IMR-90 (cell line): Measurements from ENCODE around the gene TNFRSF1A. TPM values are rescaled to one million over a fixed set of nuclear protein-coding genes. Genes with fewer than 3 reads are reported as not detected.
A peak's percentile ranks its signal among the peaks of the same experiment; 100 is the strongest.

Experiments used
- ATAC-seq: fragments of 200-7000 bp; cut with Tn5 transposase; 2 replicates; pipeline ENCODE4 v1.9.1; 2020; ENCODE audit warnings: low read depth, mild to moderate bottlenecking, moderate library complexity
- BruUV-seq: library from RNA; stranded (reverse); fragments of 400-500 nt; replicated peaks from 2 replicates; lab custom pipeline; 2021; lab: Mats Ljungman, UMichigan
- CTCF ChIA-PET: fragments of 300-600 bp; formaldehyde crosslinking; extraction: SDS; loops from one replicate; lab custom pipeline; 2021; ENCODE audit warnings: antibody characterized with exemption; lab: Yijun Ruan, JAX
- POLR2A ChIA-PET: fragments of 300-600 bp; sonication (Branson Sonifier 250); formaldehyde crosslinking; loops from one replicate; lab custom pipeline; 2022; ENCODE audit warnings: antibody characterized with exemption; ENCODE audit not compliant: unreplicated experiment; lab: Charles Lee
- DNase-seq: peaks from one replicate; pipeline ENCODE4 v3.0.0; 2013
- H2AFZ ChIP-seq: replicated peaks from 2 replicates; pipeline ENCODE3; 2013; ENCODE audit warnings: low read length, mild to moderate bottlenecking; ENCODE audit not compliant: poor library complexity
- H2AK5ac ChIP-seq: 2 replicates; pipeline ENCODE4 v1.6.1; 2013; ENCODE audit warnings: low read depth, low read length, inconsistent platforms
- H2AK9ac ChIP-seq: replicated peaks from 2 replicates; pipeline ENCODE3; 2013; ENCODE audit warnings: mild to moderate bottlenecking, low read depth, low read length, moderate library complexity; ENCODE audit not compliant: poor library complexity
- H2BK120ac ChIP-seq: 2 replicates; pipeline ENCODE4 v1.6.1; 2013; ENCODE audit warnings: low read depth, low read length, inconsistent platforms
- H2BK15ac ChIP-seq: 3 replicates; pipeline ENCODE4 v1.6.1; 2013; ENCODE audit warnings: low read depth, low read length, inconsistent platforms
- H2BK20ac ChIP-seq: 2 replicates; pipeline ENCODE4 v1.6.1; 2013; ENCODE audit warnings: low read depth, mild to moderate bottlenecking, inconsistent platforms, low read length, moderate library complexity
- H2BK5ac ChIP-seq: 2 replicates; pipeline ENCODE4 v1.6.1; 2013; ENCODE audit warnings: mild to moderate bottlenecking, low read depth, low read length, inconsistent platforms; ENCODE audit not compliant: poor library complexity, severe bottlenecking
- H3K14ac ChIP-seq: replicated peaks from 2 replicates; pipeline ENCODE4 v1.6.1; 2013; ENCODE audit warnings: low read depth, low read length, inconsistent platforms
- H3K18ac ChIP-seq: 2 replicates; pipeline ENCODE4 v1.6.1; 2013; ENCODE audit warnings: low read depth, low read length, control low read depth
- H3K23ac ChIP-seq: 2 replicates; pipeline ENCODE4 v1.6.1; 2013; ENCODE audit warnings: low read depth, low read length, inconsistent platforms
- H3K27ac ChIP-seq: 2 replicates; pipeline ENCODE4 v1.5.1; 2013; ENCODE audit warnings: mild to moderate bottlenecking, control low read depth, low read length; ENCODE audit not compliant: insufficient read depth
- H3K27me3 ChIP-seq: 2 replicates; pipeline ENCODE4 v1.6.1; 2013; ENCODE audit warnings: low read length; ENCODE audit not compliant: control insufficient read depth, insufficient read depth
- H3K36me3 ChIP-seq: 2 replicates; pipeline ENCODE4 v1.6.1; 2013; ENCODE audit warnings: low read length, mixed read lengths; ENCODE audit not compliant: control insufficient read depth, insufficient read depth
- H3K4ac ChIP-seq: 2 replicates; pipeline ENCODE4 v1.6.1; 2013; ENCODE audit warnings: low read depth, low read length, inconsistent platforms
- H3K4me1 ChIP-seq: 2 replicates; pipeline ENCODE4 v1.6.1; 2013; ENCODE audit warnings: low read length, mixed read lengths; ENCODE audit not compliant: control insufficient read depth, insufficient read depth
- H3K4me2 ChIP-seq: 2 replicates; pipeline ENCODE4 v1.6.1; 2013; ENCODE audit warnings: low read depth, mild to moderate bottlenecking, control low read depth, low read length, moderate library complexity
- H3K4me3 ChIP-seq: 2 replicates; pipeline ENCODE4 v1.5.1; 2013; ENCODE audit warnings: low read depth, mild to moderate bottlenecking, control low read depth, low read length, moderate library complexity; ENCODE audit not compliant: insufficient read depth
- H3K56ac ChIP-seq: 2 replicates; pipeline ENCODE4 v1.6.1; 2013; ENCODE audit warnings: low read length, inconsistent platforms; ENCODE audit not compliant: insufficient read depth; ENCODE audit errors: extremely low read depth
- H3K79me1 ChIP-seq, 2 experiments: 2 replicates each; pipeline ENCODE4 v1.6.1; 2013; ENCODE audit warnings: low read length in 2 of 2, inconsistent platforms in 1 of 2, low read depth in 1 of 2
- H3K9ac ChIP-seq: 2 replicates; pipeline ENCODE4 v1.6.1; 2013; ENCODE audit warnings: low read depth, low read length, control low read depth
- H3K9me1 ChIP-seq: 2 replicates; pipeline ENCODE4 v1.6.1; 2013; ENCODE audit warnings: low read length, inconsistent platforms; ENCODE audit not compliant: insufficient read depth
- H3K9me3 ChIP-seq: 2 replicates; pipeline ENCODE4 v1.6.1; 2013; ENCODE audit warnings: low read length; ENCODE audit not compliant: control insufficient read depth, insufficient read depth
- H4K20me1 ChIP-seq: 2 replicates; pipeline ENCODE4 v1.6.1; 2013; ENCODE audit warnings: low read length, inconsistent platforms; ENCODE audit not compliant: insufficient read depth
- H4K5ac ChIP-seq: 2 replicates; pipeline ENCODE4 v1.6.1; 2013; ENCODE audit warnings: mild to moderate bottlenecking, low read depth, low read length, control low read depth
- H4K8ac ChIP-seq, 2 experiments: 2 replicates each; pipeline ENCODE4 v1.6.1; 2013; ENCODE audit warnings: low read depth in 2 of 2, low read length in 2 of 2, control low read depth in 1 of 2, inconsistent platforms in 1 of 2
- H4K91ac ChIP-seq: 2 replicates; pipeline ENCODE4 v1.6.1; 2013; ENCODE audit warnings: low read depth, low read length, inconsistent platforms; ENCODE audit not compliant: insufficient read depth
- CEBPB ChIP-seq: IDR thresholded peaks from 2 replicates; pipeline ENCODE4 v1.6.1; 2012; ENCODE audit warnings: low read depth, low read length, improper control_type of control experiment
- CHD1 ChIP-seq: IDR thresholded peaks from 2 replicates; pipeline ENCODE4 v1.6.1; 2012; ENCODE audit warnings: low read depth, low read length, improper control_type of control experiment
- ELK1 ChIP-seq: fragments of 150-350 bp; IDR thresholded peaks from 2 replicates; pipeline ENCODE4 v1.6.1; 2016; ENCODE audit warnings: low read depth, mild to moderate bottlenecking, low read length, moderate library complexity, borderline replicate concordance
- FOS ChIP-seq: fragments of 150-350 bp; IDR thresholded peaks from 2 replicates; pipeline ENCODE4 v1.6.1; 2016; ENCODE audit warnings: low read depth, low read length
- MAFK ChIP-seq: IDR thresholded peaks from 2 replicates; pipeline ENCODE4 v1.6.1; 2012; ENCODE audit warnings: low read depth, low read length, improper control_type of control experiment
- MAZ ChIP-seq: IDR thresholded peaks from 2 replicates; pipeline ENCODE4 v1.6.1; 2012; ENCODE audit warnings: low read depth, mild to moderate bottlenecking, low read length, improper control_type of control experiment, moderate library complexity, borderline replicate concordance
- MXI1 ChIP-seq: IDR thresholded peaks from 2 replicates; pipeline ENCODE4 v1.6.1; 2012; ENCODE audit warnings: low read depth, mild to moderate bottlenecking, low read length, moderate library complexity, borderline replicate concordance
- NFE2L2 ChIP-seq: fragments of 150-350 bp; IDR thresholded peaks from 2 replicates; pipeline ENCODE4 v1.6.1; 2016; ENCODE audit warnings: low read depth, mild to moderate bottlenecking, low read length
- POLR2A ChIP-seq: IDR thresholded peaks from 2 replicates; pipeline ENCODE4 v1.6.1; 2012; ENCODE audit warnings: mild to moderate bottlenecking, low read depth, low read length
- RAD21 ChIP-seq: IDR thresholded peaks from 2 replicates; pipeline ENCODE4 v1.6.1; 2012; ENCODE audit warnings: low read length, improper control_type of control experiment
- RCOR1 ChIP-seq: IDR thresholded peaks from 2 replicates; pipeline ENCODE4 v1.6.1; 2012; ENCODE audit warnings: mild to moderate bottlenecking, low read length, improper control_type of control experiment; ENCODE audit not compliant: insufficient replicate concordance
- RFX5 ChIP-seq: IDR thresholded peaks from 2 replicates; pipeline ENCODE4 v1.8.0; 2012; ENCODE audit warnings: low read depth, mild to moderate bottlenecking, low read length, moderate library complexity
- SMC3 ChIP-seq: fragments of 150-350 bp; IDR thresholded peaks from 2 replicates; pipeline ENCODE4 v1.6.1; 2016; ENCODE audit warnings: low read depth, mild to moderate bottlenecking, antibody characterized with exemption, low read length, moderate library complexity
- USF2 ChIP-seq: fragments of 150-350 bp; IDR thresholded peaks from 2 replicates; pipeline ENCODE4 v1.6.1; 2017; ENCODE audit warnings: mild to moderate bottlenecking, antibody characterized with exemption, low read length, low read depth
- WGBS, 2 experiments: methylation state at CpG; one replicate each; pipeline versions ENCODE4 v1.1.5 to v1.1.7; 2013; ENCODE audit warnings: missing lambda C conversion rate in 2 of 2; ENCODE audit not compliant: insufficient read length in 1 of 2; ENCODE audit errors: extremely low coverage in 2 of 2; 5-methylcytosine and 5-hydroxymethylcytosine counted together
- dilution Hi-C: fragments of 300-500 bp; cut with HindIII; formaldehyde crosslinking; loops from one replicate; pipeline ENCODE4 v1.14.3; 2018; ENCODE audit warnings: low sequenced_read_pairs; ENCODE audit not compliant: unreplicated experiment
- in situ Hi-C: fragments of 300-500 bp; cut with MboI; formaldehyde crosslinking; loops from 3 replicates; pipeline ENCODE4 v1.14.3; 2019; ENCODE audit warnings: low sequenced_read_pairs, inconsistent platforms, mixed read lengths
- intact Hi-C: fragments of 100-400 bp; cut with micrococcal nuclease; formaldehyde crosslinking; loops from 2 replicates; pipeline ENCODE4 v1.10.0; 2022
- polyA plus RNA-seq, 3 experiments: library from polyadenylated mRNA; depleted of rRNA; stranded (reverse); fragments of >200 nt; gene quantifications; 2 replicates each; pipeline ENCODE4 v1.2.3, GENCODE V29; 2012; ENCODE audit warnings: low replicate concordance in 1 of 3
- total RNA-seq: library from RNA; depleted of rRNA; stranded (reverse); fragments of >200 nt; gene quantifications from 2 replicates; pipeline ENCODE4 v1.2.3, GENCODE V29; 2012
- TF ChIP-seq, protein P1 (sequence below): conservative IDR thresholded peaks from 2 replicates; pipeline ENCODE4 v1.5.1; 2012; ENCODE audit warnings: mild to moderate bottlenecking, low read depth, low read length, improper control_type of control experiment

Gene TNFRSF1A
- total and polyA plus RNA-seq, 2 of the 4 experiments (the other 2 are of a cell fraction): 79.6 to 136 TPM

- POLR2A ChIA-PET: interaction anchor here (0.7 to 1.0 kb wide), 3 partner anchors 14 to 296 kb away, joined by 3 to 5 read pairs (median 3); no protein-coding TSS in a partner anchor
- H3K23ac ChIP-seq: no peak overlapping the region; the same call in 1 of the 2 replicates
- peak overlapping the region; percentile 74 for H4K91ac ChIP-seq
- H3K4me2 ChIP-seq: no peak overlapping the region
- in situ Hi-C loops (loop anchor here (25.0 kb wide), 1 partner anchor 822 kb away; no protein-coding TSS in a partner anchor), dilution Hi-C loops (no loop called here), intact Hi-C loops (loop anchor here (10.0 kb wide), 1 partner anchor 779 kb away; no protein-coding TSS in a partner anchor)
- H3K4ac ChIP-seq: peak overlapping the region; percentile 47
- H2BK5ac ChIP-seq: no peak overlapping the region
- WGBS, 2 experiments: no CpG with 5 or more reads among the region's 12 CpGs
- H3K9ac ChIP-seq: no peak overlapping the region
- H3K27me3 ChIP-seq: no peaks in the 10 kb centered on the region
- peak overlapping the region; percentile 80 for H2AK5ac ChIP-seq
- no peak overlapping the region for H4K5ac ChIP-seq
- H3K27ac ChIP-seq: no peak overlapping the region
- H3K79me1 ChIP-seq: peaks cover 0 to 6% of the 10 kb centered on the region in 2 experiments; a peak in 1 of 4 replicates
- H3K9me1 ChIP-seq: peaks cover 24% of the 10 kb centered on the region
- peak overlapping the region; percentile 73 for H2AFZ ChIP-seq
- H3K4me1 ChIP-seq: peaks cover 24% of the 10 kb centered on the region
- BruUV-seq: no TSS peak
- H3K56ac ChIP-seq: no peak overlapping the region
- H4K8ac ChIP-seq: 0 out of 4 replicates have a peak overlapping the region, but pooled peaks of 1 of the 2 experiments have one; percentile 4
- no peak overlapping the region for H2AK9ac ChIP-seq
- H3K18ac ChIP-seq: peak overlapping the region; percentile 30; the same call in 1 of the 2 replicates
- H2BK120ac ChIP-seq: peak overlapping the region; percentile 50; the same call in 1 of the 2 replicates
- no peaks in the 10 kb centered on the region for H3K9me3 ChIP-seq
- CTCF ChIA-PET: interaction anchor here (0.5 to 3.7 kb wide), 15 partner anchors 75 to 855 kb away, joined by 3 to 17 read pairs (median 4); no protein-coding TSS in a partner anchor
- peak overlapping the region; percentile 28; the same call in 1 of the 2 replicates for H3K14ac ChIP-seq
- H4K20me1 ChIP-seq: no peaks in the 10 kb centered on the region
- DNase-seq (no peak), ATAC-seq (no peak)
- H3K36me3 ChIP-seq: no peaks in the 10 kb centered on the region
- no peak overlapping the region for H3K4me3 ChIP-seq
- peak overlapping the region; percentile 66; the same call in 2 of the 3 replicates for H2BK15ac ChIP-seq
- peak overlapping the region; percentile 43 for H2BK20ac ChIP-seq
- no peak for TF ChIP-seq MAZ
- no peak for TF ChIP-seq FOS
- no peak for TF ChIP-seq SMC3
- no peak for TF ChIP-seq MAFK
- TF ChIP-seq RCOR1: no peak
- no peak for TF ChIP-seq RFX5
- no peak for TF ChIP-seq USF2
- no peak for TF ChIP-seq RAD21
- TF ChIP-seq, protein P1, sequence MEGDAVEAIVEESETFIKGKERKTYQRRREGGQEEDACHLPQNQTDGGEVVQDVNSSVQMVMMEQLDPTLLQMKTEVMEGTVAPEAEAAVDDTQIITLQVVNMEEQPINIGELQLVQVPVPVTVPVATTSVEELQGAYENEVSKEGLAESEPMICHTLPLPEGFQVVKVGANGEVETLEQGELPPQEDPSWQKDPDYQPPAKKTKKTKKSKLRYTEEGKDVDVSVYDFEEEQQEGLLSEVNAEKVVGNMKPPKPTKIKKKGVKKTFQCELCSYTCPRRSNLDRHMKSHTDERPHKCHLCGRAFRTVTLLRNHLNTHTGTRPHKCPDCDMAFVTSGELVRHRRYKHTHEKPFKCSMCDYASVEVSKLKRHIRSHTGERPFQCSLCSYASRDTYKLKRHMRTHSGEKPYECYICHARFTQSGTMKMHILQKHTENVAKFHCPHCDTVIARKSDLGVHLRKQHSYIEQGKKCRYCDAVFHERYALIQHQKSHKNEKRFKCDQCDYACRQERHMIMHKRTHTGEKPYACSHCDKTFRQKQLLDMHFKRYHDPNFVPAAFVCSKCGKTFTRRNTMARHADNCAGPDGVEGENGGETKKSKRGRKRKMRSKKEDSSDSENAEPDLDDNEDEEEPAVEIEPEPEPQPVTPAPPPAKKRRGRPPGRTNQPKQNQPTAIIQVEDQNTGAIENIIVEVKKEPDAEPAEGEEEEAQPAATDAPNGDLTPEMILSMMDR: no peak
- TF ChIP-seq CHD1: no peak
- TF ChIP-seq CEBPB: no peak
- no peak for TF ChIP-seq POLR2A
- TF ChIP-seq NFE2L2: no peak
- TF ChIP-seq MXI1: no peak
- TF ChIP-seq ELK1: no peak
Observed at GRCh38 chr12:6284273-6284672, 57.6 kb downstream of the TNFRSF1A start.
